Measurements from ENCODE around the gene JSRP1.

DNA sequence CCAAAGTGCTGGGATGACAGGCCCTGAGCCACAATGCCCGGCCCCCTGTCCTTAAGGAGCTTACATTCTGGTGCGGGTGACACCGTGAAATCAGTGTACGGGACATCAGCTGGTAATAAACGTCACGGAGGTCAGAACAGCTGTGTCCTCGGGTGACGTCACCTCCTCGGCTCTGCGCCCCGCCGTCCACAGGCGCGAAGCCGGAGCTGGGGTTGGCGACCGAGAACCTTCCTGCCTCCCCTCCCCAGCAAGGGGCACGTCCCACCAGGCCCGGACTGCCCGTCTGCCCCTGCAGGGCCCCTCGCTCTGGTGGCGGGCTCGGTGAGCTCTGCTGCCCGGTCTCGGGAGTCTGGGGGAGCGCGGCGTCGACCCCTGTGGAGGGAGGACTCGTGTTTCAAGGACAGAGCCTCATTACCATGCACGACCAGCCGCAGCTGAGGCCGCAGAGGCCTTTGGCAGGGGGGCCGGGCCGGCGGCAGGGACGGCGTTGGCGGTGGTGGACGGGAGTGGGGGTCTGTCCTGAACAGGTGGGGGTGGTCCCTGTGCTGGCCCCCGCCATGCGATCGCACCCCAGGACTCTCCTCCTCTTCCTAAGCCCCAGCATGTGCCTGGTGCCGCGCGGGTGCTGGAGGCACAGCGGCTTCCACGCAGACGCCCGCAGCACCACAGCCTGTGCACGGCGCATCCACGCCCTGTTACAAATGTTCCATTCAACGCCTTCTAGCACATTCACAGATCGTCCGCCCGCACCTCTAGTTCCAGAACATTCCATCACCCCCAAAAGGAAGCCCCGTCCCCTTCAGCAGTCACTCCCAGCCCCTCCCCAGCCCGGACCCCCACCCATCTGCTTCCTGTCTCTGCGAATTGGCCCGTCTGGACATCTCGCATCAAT lies 46.3 kb upstream of the JSRP1 start:
- no peak for TF ChIP-seq CTCF (conservative IDR thresholded peaks at IDR 0.05)
- no peak for TF ChIP-seq ZFX (IDR thresholded peaks at IDR 0.05)
